Esophagus mucosa (tissue), 1 donor: ENCODE data around the gene GAST. TPM values are rescaled to one million over a fixed set of nuclear protein-coding genes. Genes with fewer than 3 reads are reported as not detected.

ENCODE experiments used
- ATAC-seq: fragments of 200-7000 bp; cut with Tn5 transposase; one replicate; pipeline ENCODE4 v1.9.1; 2020
- total RNA-seq: library from RNA; stranded (reverse); gene quantifications from one replicate; pipeline ENCODE4 v1.2.4, GENCODE V29; 2023
- donor health status: DM: yes; HTN: yes; CAD: no.

The GAST gene
- total RNA-seq, 1 donor from 2014 or later = not detected

DNA sequence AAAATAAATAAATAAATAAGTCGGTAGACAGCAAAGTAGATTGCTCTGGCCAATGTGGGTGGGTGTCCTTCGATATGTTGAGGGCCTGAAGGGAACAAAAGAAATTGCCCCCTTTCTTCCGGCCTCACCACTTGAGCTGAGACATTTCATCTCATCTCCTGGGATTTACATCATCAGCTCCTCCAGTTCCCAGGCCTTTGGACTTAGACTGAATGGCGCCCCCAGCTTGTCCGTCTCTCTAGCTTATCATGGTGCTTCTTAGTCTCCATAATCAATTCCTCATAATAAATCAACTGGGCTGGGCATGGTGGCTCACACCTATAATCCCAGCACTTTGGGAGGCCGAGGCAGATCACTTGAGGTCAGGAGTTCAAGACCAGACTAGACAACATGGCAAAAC is 36.1 kb downstream of the GAST start:
- ATAC-seq = no peak

DNA sequence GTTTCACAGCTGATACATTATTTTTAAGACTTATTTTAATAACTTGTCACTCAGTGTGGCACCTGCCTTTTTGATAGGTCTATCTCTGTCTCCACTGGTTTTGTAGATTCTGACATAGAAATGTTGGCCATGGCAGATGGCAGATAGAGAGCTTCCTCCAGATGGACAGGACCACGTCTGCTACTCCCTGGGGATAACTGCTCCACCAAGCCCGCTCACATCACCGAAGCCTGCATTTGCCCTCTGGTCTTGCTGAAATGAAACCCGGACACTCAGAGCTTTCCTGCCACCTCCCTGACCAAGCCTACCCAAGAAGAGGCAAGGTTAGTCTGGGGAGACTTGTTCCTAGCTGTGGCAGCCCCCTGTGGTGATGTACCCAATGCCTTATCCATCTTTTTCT is 38.7 kb downstream of the GAST start:
- no peak for ATAC-seq

DNA sequence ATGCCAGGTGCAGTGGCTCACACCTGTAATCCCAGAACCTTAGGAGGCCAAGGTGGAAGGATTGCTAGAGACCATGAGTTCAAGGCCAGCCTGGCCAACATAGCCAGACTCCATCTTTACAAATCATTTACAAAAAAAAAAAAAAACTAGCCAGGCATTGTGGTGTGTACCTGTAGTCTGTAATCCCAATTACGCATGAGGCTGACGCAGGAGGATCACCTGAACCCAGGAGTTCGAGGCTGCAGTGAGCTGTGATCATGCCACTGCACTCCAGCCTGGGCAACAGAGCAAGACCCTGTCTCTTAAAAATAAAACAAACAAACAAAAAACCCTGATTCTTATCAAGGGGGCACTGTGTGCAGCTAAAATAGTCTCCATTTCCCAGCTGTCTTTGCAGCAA is 39.2 kb downstream of the GAST start:
- no peak for ATAC-seq

DNA sequence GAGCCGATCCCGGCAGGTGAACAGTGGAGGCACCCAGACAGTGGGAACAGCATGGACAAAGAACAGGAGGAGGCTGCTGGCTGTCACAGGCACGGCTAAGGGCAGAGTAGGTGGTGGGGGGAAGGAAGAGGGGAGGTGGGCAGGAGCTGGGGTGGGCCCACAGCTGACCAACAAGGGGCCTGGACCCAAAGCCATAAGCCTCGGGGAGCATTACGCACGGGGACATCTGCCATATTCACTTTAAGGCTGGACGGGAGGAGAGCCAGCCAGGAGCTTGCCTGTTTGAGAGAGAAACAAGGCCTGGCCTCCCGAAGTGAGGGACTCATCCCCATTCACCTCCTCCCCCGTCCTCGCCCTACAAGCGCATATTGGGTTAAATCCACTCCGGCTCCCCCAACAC is 41.9 kb downstream of the GAST start:
- ATAC-seq = no peak

DNA sequence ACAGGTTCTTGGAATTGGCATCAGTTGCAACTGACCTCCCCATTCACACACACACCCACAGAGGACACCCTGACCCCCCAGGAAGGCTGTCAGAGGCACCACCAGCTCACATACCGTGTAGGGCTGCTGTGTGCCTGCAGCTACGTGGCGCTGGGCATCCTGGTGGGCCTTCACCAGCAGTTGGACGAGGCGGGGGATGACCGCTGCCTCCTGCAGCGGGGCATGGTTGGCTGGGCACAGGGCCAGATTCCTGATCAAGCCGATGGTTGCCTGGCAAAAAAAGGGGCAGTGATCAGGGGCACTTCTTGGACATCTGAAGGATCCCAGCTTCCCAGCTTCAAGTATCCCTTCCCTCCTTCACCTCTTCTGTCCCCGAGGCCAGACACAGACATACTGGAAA is 46.5 kb downstream of the GAST start:
- peak; percentile 3 for ATAC-seq

DNA sequence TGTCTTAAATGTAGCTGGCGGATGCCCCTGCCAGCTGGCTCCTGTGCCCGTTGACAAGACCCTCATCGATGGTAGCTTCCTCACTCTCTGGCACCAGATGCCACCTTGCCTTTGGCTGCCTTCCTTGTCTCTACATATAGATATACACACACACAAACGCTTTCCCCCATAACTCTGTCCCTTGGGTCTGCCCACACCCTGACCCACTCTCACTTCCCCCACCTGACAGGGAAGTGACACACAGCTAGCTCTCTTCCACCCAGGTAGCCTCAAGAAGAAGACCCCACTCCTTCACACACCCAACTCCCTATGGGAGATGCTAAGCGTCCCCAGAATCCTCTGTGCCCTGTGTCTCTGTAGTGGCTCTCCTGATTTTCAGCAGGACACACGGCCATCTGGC is 48.7 kb downstream of the GAST start:
- ATAC-seq = no peak

DNA sequence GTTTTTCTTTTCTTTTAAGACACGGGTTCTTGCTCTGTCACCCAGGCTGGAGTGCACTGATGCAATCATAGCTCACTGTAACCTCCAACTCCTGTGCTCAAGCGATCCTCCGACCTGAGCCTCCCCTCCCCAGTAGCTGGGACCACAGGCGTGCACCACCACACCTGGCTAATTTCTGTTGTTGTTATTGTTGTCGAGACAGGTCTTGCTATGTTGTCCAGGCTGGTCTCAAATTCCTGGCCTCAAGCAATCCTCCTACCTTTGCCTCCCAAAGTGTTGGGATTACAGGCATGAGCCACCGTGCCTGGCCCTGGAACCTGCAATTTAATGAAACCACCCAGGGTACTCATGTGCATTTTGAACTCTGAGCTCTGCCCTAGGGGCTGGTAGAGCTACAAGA is 50.3 kb downstream of the GAST start:
- ATAC-seq = no peak

DNA sequence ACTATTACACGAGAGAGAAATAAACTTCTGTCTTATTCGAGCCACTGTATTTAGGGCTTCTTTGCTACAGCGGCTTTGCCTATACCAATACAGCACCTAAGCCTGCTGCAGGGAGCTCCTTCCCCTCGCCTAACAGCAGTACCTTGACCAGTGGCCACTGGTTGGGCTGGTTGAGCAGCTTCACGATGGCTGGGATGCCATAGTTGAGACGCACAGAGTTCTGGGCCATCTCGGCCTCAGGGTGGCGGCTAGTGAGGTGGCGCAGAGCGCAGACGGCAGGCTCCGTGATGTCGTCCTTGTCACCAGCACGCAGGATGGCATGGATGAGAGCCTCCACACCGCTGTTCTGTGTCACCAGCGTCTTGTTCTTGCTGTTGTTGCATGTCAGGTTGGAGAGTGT is 50.7 kb downstream of the GAST start:
- no peak for ATAC-seq

DNA sequence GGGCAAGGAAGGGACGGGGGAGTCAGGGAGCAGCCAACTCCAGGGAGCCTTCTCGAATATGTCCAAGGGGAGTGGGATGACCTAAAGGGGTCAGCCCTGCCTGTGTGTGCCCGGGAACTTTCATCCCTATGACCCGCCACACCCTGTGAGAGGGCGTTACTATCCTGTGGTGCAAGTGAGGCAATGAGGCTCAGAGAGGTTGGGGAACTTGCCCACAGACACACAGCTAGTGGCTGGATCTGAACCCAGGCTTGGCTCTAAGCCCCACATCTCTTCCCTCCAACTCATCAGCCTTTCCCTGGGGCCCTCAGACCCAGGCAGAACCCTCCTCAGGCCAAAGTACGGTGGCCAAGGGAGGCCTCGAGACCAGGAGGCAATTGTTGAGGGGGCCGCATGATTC is 51.2 kb downstream of the GAST start:
- ATAC-seq = peak; percentile 25

Other genes starting within 250 kb of the GAST start
- gene KRT32, start 244.9 kb upstream of the GAST start, total RNA-seq = 0.80 TPM
- gene KRT35, start 231.2 kb upstream of the GAST start, total RNA-seq = not detected
- not detected for gene KRT36, start 222.4 kb upstream of the GAST start, total RNA-seq
- 44,686 TPM for gene KRT13, start 206.7 kb upstream of the GAST start, total RNA-seq
- 2,810 TPM for gene KRT15, start 193.4 kb upstream of the GAST start, total RNA-seq
- 366 TPM for gene KRT19, start 184.0 kb upstream of the GAST start, total RNA-seq
- 0.16 TPM for gene KRT9, start 140.3 kb upstream of the GAST start, total RNA-seq
- gene KRT14, start 125.4 kb upstream of the GAST start, total RNA-seq = 5,105 TPM
- 2,310 TPM for gene KRT16, start 99.6 kb upstream of the GAST start, total RNA-seq
- gene KRT17, start 87.8 kb upstream of the GAST start, total RNA-seq = 380 TPM
- gene EIF1, start 23.4 kb upstream of the GAST start, total RNA-seq = 725 TPM
- 1.4 TPM for gene HAP1, start 22.3 kb downstream of the GAST start, total RNA-seq
- 1,050 TPM for gene JUP, start 74.4 kb downstream of the GAST start, total RNA-seq
- 1.9 TPM for gene P3H4, start 99.6 kb downstream of the GAST start, total RNA-seq
- 3.1 TPM for gene FKBP10, start 100.7 kb downstream of the GAST start, total RNA-seq
- 22.8 TPM for gene NT5C3B, start 123.9 kb downstream of the GAST start, total RNA-seq
- 0.32 TPM for gene KLHL10, start 125.5 kb downstream of the GAST start, total RNA-seq
- 6.8 TPM for gene KLHL11, start 153.1 kb downstream of the GAST start, total RNA-seq
- gene ACLY, start 206.6 kb downstream of the GAST start, total RNA-seq = 161 TPM
- gene ODAD4, start 218.3 kb downstream of the GAST start, total RNA-seq = not detected